ENCODE results near the gene HES5. TPM values are rescaled to one million over a fixed set of nuclear protein-coding genes. Genes with fewer than 3 reads are reported as not detected.

Gene HES5
- total RNA-seq, 1 donor: not detected

DNA sequence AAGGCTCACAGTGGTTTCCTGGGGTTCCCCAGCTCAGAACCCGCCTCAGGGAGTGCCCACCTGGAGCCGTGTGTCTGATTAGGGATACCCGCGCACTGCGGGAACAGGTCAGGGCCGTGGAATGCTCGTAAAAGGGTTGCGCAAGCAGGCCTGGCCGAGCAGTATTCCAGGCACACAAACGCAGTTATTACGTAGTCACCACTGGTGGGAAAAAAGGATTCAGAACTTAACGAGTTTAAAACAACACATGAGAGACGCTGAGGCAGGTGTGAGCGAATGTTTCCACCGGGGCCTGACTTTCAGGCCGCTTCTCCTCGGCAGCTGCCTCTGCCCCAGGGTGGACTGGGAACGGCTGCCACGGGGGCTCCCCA is 35.8 kb downstream of the HES5 start:
- Histone ChIP-seq H3K36me3 (ENCODE audit: insufficient read depth, low read length) (no peaks in the 10 kb centered on the region), H4K20me1 (ENCODE audit: insufficient read depth, low read length) (peaks cover 3% of the 10 kb centered on the region), H3K4me2 (ENCODE audit: insufficient read depth, low read length) (no peak overlapping the region), H3K79me2 (ENCODE audit: insufficient read depth, low read length) (no peaks in the 10 kb centered on the region), H3K27me3 (ENCODE audit: insufficient read depth, low read length) (peaks cover 13% of the 10 kb centered on the region), H3K27ac (ENCODE audit: low read depth, low read length) (no peak overlapping the region), H2AFZ (ENCODE audit: low read length) (no peak overlapping the region), H3K4me3 (ENCODE audit: insufficient read depth, low read length) (no peak overlapping the region), H3K9me3 (ENCODE audit: low read depth, low read length) (no peaks in the 10 kb centered on the region), H3K4me1 (ENCODE audit: insufficient read depth, low read length) (peaks cover 11% of the 10 kb centered on the region)
- TF ChIP-seq, protein P1, sequence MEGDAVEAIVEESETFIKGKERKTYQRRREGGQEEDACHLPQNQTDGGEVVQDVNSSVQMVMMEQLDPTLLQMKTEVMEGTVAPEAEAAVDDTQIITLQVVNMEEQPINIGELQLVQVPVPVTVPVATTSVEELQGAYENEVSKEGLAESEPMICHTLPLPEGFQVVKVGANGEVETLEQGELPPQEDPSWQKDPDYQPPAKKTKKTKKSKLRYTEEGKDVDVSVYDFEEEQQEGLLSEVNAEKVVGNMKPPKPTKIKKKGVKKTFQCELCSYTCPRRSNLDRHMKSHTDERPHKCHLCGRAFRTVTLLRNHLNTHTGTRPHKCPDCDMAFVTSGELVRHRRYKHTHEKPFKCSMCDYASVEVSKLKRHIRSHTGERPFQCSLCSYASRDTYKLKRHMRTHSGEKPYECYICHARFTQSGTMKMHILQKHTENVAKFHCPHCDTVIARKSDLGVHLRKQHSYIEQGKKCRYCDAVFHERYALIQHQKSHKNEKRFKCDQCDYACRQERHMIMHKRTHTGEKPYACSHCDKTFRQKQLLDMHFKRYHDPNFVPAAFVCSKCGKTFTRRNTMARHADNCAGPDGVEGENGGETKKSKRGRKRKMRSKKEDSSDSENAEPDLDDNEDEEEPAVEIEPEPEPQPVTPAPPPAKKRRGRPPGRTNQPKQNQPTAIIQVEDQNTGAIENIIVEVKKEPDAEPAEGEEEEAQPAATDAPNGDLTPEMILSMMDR (IDR thresholded peaks at IDR 0.05; ENCODE audit: extremely low read depth, low read depth, low read length): no peak
- DNase-seq (ENCODE audit: insufficient read length, low spot score, missing footprints): peak; percentile 98

DNA sequence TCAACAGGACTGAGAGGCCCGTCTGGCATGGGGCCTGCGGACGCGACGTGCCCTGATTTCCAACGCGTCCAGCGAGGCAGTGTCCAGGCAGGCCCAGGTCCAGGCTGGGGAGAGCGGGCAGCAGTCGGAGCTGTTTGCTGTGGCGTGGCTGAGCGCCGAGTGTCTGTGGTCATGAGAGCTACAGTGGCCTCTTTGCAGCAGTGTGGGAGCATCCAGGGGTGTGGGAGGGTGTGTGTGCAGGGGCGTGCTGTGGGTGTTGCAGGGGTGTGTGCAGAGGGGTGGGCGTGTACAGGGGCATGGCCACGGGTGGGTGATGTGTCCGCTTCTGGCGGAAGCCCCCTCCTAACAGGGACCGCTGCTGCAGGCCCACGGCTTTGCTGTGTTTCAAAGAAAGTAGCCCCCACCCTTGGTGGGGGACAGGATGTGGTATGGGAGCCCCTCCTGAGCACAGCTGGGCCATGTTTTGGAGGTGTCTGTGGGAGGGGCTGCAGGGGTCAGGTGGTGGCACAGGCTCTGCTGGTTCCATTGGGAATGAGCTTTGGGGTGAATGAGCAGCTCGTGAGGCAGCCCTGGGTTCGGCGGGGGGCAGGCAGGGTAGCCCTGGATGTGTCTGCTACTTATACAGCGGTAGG is 36.3 kb downstream of the HES5 start:
- peaks cover 13% of the 10 kb centered on the region for H3K27me3 ChIP-seq (ENCODE audit: insufficient read depth, low read length)
- H4K20me1 ChIP-seq (ENCODE audit: insufficient read depth, low read length): peaks cover 3% of the 10 kb centered on the region
- H3K4me1 ChIP-seq (ENCODE audit: insufficient read depth, low read length): peaks cover 11% of the 10 kb centered on the region
- no peak overlapping the region for H3K27ac ChIP-seq (ENCODE audit: low read depth, low read length)
- H3K9me3 ChIP-seq (ENCODE audit: low read depth, low read length): no peaks in the 10 kb centered on the region
- TF ChIP-seq, protein P1 (IDR thresholded peaks at IDR 0.05; ENCODE audit: extremely low read depth, low read depth, low read length): no peak
- no peaks in the 10 kb centered on the region for H3K79me2 ChIP-seq (ENCODE audit: insufficient read depth, low read length)
- no peak overlapping the region for H3K4me3 ChIP-seq (ENCODE audit: insufficient read depth, low read length)
- no peak for DNase-seq (ENCODE audit: insufficient read length, low spot score, missing footprints)
- H3K4me2 ChIP-seq (ENCODE audit: insufficient read depth, low read length): no peak overlapping the region
- no peak overlapping the region for H2AFZ ChIP-seq (ENCODE audit: low read length)
- no peaks in the 10 kb centered on the region for H3K36me3 ChIP-seq (ENCODE audit: insufficient read depth, low read length)

- no peak for DNase-seq (ENCODE audit: insufficient read length, low spot score, missing footprints)
- peaks cover 13% of the 10 kb centered on the region for H3K27me3 ChIP-seq (ENCODE audit: insufficient read depth, low read length)
- H4K20me1 ChIP-seq (ENCODE audit: insufficient read depth, low read length): peaks cover 3% of the 10 kb centered on the region
- H3K79me2 ChIP-seq (ENCODE audit: insufficient read depth, low read length): no peaks in the 10 kb centered on the region
- H3K36me3 ChIP-seq (ENCODE audit: insufficient read depth, low read length): no peaks in the 10 kb centered on the region
- no peak overlapping the region for H3K4me2 ChIP-seq (ENCODE audit: insufficient read depth, low read length)
- no peak overlapping the region for H3K27ac ChIP-seq (ENCODE audit: low read depth, low read length)
- H2AFZ ChIP-seq (ENCODE audit: low read length): no peak overlapping the region
- peaks cover 11% of the 10 kb centered on the region for H3K4me1 ChIP-seq (ENCODE audit: insufficient read depth, low read length)
- TF ChIP-seq, protein P1 (IDR thresholded peaks at IDR 0.05; ENCODE audit: extremely low read depth, low read depth, low read length): no peak
- peaks cover 3% of the 10 kb centered on the region for H3K9me3 ChIP-seq (ENCODE audit: low read depth, low read length)
- H3K4me3 ChIP-seq (ENCODE audit: insufficient read depth, low read length): no peak overlapping the region
Observed at GRCh38 chr1:2493218-2493617, 36.8 kb downstream of the HES5 start.

GRCh38 chr1:2492091-2492490 is 38.0 kb downstream of the HES5 start:
- Histone ChIP-seq H3K9me3 (ENCODE audit: low read depth, low read length) (peaks cover 3% of the 10 kb centered on the region), H3K4me1 (ENCODE audit: insufficient read depth, low read length) (peaks cover 11% of the 10 kb centered on the region), H3K27me3 (ENCODE audit: insufficient read depth, low read length) (peaks cover 13% of the 10 kb centered on the region), H2AFZ (ENCODE audit: low read length) (no peak overlapping the region), H4K20me1 (ENCODE audit: insufficient read depth, low read length) (peaks cover 3% of the 10 kb centered on the region), H3K27ac (ENCODE audit: low read depth, low read length) (no peak overlapping the region), H3K4me3 (ENCODE audit: insufficient read depth, low read length) (no peak overlapping the region), H3K4me2 (ENCODE audit: insufficient read depth, low read length) (no peak overlapping the region), H3K79me2 (ENCODE audit: insufficient read depth, low read length) (no peaks in the 10 kb centered on the region), H3K36me3 (ENCODE audit: insufficient read depth, low read length) (no peaks in the 10 kb centered on the region)
- no peak for DNase-seq (ENCODE audit: insufficient read length, low spot score, missing footprints)
- TF ChIP-seq, protein P1 (IDR thresholded peaks at IDR 0.05; ENCODE audit: extremely low read depth, low read depth, low read length): no peak

Data from osteoblast (primary cell).